Retinal pigment epithelial cell (primary cell): ENCODE results near the gene CENPW.

Experiments
- DNase-seq: peaks from one replicate; pipeline ENCODE4 v3.0.0-alpha.2; 2010; ENCODE audit warnings: low read depth
- H3K4me3 ChIP-seq: 2 replicates; pipeline ENCODE4 v1.5.1; 2011; ENCODE audit warnings: mild to moderate bottlenecking, low read length, control low read depth, moderate library complexity
- TF ChIP-seq, protein P1 (sequence below): conservative IDR thresholded peaks from 2 replicates; pipeline ENCODE4 v1.5.1; 2011; ENCODE audit warnings: low read depth, low read length, control low read depth, inconsistent platforms

The CENPW gene

DNA sequence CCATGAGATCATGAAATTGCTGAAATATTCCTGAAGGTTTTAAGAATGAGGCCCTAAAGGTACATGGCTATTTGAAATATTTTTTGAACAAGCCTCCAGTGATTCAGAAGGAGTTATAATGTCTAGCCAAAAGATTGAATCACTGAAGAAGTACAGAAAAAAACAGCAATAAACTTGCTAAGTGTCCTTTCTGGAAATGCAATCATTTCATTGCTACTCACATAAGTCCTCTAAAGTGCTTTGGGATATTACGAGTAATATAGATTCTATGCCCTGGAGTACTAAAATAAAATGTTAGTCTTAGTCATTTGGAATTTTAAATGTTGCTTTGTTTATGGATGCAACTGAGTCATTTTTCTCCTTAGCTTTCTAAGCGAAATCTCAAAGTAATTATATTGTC is 32.7 kb downstream of the CENPW start:
- TF ChIP-seq, protein P1, sequence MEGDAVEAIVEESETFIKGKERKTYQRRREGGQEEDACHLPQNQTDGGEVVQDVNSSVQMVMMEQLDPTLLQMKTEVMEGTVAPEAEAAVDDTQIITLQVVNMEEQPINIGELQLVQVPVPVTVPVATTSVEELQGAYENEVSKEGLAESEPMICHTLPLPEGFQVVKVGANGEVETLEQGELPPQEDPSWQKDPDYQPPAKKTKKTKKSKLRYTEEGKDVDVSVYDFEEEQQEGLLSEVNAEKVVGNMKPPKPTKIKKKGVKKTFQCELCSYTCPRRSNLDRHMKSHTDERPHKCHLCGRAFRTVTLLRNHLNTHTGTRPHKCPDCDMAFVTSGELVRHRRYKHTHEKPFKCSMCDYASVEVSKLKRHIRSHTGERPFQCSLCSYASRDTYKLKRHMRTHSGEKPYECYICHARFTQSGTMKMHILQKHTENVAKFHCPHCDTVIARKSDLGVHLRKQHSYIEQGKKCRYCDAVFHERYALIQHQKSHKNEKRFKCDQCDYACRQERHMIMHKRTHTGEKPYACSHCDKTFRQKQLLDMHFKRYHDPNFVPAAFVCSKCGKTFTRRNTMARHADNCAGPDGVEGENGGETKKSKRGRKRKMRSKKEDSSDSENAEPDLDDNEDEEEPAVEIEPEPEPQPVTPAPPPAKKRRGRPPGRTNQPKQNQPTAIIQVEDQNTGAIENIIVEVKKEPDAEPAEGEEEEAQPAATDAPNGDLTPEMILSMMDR = no peak
- H3K4me3 ChIP-seq = no peak overlapping the region

DNA sequence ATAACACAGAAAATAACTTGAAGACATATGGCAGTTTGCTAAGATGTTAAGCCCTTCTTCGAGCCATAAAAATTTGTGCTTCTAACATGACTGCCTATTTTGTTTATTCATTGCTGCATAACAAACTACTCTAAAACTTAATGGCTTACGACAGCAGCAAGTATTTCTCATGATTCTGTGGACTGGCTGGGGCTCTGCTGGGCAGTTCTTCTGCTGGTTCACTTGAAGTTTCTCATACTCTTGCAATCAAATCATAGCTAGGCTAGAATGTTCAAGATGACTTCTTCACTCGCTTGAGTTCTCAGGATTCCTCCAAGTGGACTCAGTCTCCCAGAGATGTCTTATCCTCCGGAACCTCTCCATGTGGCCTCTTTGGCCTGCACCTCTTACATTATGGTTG is 33.4 kb downstream of the CENPW start:
- DNase-seq = no peak
- TF ChIP-seq, protein P1 = no peak
- H3K4me3 ChIP-seq = no peak overlapping the region

More for the DNA sequence above, 32.7 kb downstream of the CENPW start:
- DNase-seq = no peak

DNA sequence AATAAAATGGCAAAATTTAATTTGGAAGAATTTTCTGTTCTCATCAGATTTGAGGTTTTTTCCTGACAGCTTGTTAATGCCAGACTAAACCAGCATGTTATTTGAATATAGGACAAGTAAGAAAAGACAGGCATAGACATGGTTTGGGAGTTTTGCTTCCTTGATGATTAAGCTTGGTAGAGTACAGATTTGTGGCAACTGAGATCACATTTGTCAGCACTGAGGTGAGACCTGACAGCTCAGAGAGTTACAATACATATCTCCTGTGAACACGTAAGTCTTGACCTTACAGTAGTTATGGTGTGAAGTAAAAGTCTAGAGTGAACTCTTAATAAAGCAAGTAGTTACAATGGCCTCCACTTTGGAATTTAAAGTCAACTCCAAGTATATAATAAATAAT is 34.5 kb downstream of the CENPW start:
- TF ChIP-seq, protein P1 = no peak
- DNase-seq = no peak
- H3K4me3 ChIP-seq = no peak overlapping the region

DNA sequence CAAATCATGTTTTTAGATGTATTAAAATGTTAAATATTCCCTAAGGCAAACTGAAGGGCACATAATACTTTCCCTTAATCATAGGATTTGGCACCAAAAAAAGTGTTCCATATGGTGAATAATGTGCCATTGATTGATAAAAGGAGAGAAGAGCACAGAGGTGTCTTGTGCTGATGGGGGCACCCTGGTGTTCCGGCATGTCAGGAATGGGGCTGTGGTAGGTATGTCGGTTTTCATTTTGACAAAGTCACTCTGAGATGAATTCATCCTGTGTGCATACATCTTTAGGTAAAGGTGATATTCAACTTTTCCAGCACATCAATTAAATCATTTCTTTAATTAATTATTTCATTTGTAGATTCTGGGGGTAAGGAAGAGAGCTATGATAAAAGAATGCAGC is 36.8 kb downstream of the CENPW start:
- H3K4me3 ChIP-seq = no peak overlapping the region
- DNase-seq = no peak
- TF ChIP-seq, protein P1 = no peak

DNA sequence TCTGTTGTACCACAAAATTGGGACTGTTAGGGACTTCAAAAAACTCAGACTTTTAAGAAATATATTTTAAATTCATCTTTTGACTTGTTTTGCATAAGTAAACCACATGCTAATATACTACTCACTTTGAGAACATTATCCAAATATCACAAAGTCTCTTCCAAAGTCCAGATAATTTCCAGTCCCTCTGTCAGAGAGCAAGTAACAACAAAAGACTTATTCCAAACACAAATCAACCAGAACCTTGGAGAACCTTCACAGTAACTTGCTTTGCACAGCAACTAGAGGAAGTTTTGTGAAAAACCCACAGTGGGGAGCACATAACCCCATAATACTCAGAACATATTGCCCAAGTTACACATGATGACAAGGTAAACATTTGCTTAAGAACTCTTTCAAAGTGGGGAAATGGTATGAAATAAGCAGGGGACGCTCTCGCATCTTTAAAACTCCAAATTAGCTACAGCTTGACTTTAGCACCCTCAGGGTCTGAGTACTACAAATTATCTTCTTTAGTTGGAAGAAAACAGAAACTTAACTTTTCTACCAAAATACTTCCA is 37.8 kb downstream of the CENPW start:
- H3K4me3 ChIP-seq = no peak overlapping the region
- DNase-seq = no peak
- TF ChIP-seq, protein P1 = no peak

DNA sequence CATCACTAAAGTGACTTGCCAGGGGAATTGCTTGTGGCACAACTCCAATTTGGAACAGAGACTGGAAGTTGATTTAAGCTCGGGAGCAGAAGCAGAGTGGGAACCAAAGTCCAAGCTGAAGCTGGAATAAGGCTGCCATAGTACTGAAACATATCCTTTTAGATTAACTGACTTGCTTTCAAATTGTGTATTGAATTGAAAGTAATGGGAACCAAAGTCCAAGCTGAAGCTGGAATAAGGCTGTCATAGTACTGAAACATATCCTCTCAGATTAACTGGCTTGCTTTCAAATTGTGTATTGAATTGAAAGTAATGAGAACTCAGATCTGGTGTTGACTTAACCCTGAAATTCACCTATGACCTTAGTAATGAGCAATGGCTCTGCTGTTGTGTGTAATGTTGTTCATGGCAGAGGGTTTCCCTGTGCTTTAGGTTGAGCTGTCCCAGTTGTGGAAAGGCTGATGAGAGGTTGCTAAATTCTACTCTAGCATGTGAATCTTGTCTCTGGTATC is 40.2 kb downstream of the CENPW start:
- TF ChIP-seq, protein P1 = no peak
- no peak overlapping the region for H3K4me3 ChIP-seq
- DNase-seq = no peak

DNA sequence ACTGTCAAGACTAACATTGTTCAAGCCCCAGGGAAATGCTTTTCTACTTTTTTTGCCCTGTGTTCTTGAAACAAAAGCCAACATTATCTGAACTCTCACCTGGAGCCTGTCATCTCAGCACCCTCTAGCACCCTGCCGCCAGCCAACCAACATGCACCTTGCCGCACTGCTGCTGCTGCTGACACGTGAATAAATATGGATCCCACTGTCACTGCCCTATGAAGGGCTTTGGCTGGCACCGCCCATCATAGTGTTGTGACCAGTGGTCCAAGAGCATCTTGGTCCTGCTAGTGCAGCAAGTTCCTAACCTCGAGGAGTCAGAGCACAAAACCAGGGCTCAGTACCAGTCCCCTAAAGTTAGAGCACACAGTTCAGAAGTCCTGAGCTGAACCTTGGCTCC is 41.6 kb downstream of the CENPW start:
- H3K4me3 ChIP-seq = no peak overlapping the region
- no peak for DNase-seq
- TF ChIP-seq, protein P1 = no peak
